Activated CD4-positive, alpha-beta T cell treated with anti-CD3 and anti-CD28 coated beads, Interleukin-2, amount 50 U/mL, for 48 hours (primary cell): Measurements from ENCODE around the gene APOBEC3G.

Experiments
- DNase-seq, 2 experiments: peaks; one replicate each; pipeline ENCODE4 v3.0.0-alpha.2; 2020

APOBEC3G gene

DNA sequence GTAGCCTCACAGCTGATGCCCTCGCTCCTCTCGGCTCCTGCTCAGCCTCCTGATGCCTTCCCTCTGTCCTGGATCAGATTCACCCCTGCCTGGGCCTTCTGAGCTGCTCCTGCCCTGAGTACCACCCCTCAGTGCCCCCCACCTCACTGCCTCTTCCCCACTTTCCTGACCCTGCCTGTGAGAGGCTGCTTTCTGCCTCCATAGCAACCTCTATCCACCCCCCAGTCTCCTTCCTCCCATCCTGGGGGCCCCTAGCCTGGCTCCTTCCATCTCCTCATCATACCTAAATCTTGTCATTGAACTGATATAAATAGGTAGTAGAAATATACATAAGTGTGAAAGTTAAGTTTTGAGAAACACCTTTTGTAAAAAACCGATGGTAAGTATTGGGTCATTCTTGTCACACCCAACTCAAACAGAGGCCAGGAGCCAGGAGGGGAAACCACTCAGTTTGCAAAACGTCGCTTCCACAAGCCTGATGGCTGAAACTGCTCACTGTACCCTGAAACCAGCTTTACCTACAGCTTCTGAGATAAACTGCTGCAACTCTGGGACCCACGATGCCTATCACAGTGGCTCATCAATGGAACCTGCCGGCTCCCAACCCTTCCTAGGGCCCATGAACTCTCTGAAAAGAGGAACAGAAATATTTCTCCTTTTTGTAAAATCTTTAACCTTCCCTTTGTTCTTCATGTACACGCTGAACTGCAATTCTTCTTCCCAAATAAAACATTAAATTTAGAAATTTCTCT, 15.2 kb downstream of the APOBEC3G start:
- DNase-seq: peak; percentile 48 to 66

- no peak for DNase-seq
These were observed 17.8 kb downstream of the APOBEC3G start for GRCh38 chr22:39094717-39095389.

DNA sequence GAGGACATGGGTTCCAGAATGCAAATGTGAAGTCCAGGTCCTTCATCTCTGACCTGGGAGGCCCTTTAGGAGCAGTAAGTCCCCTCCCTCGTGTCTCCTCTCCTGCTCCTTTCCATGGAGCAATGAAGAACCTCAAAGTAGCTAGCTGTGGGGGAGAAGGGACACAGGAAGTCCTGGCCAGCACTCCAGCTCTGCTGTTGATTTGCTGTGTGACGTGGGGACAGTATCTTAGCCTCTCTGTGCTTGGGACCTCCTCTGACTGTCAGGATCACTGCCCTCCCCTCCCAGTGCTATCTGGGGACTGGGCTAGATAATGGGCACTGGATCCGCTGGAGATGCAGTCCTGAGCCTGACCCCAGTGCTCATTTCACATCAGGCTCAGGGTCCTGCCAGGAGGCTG, 18.9 kb downstream of the APOBEC3G start:
- DNase-seq: no peak

GRCh38 chr22:39097098-39098020, 20.3 kb downstream of the APOBEC3G start, which contains the start of gene APOBEC3H:
TSS of gene APOBEC3H (plus strand) at chr22:39097244. CDS start at chr22:39100279, 3,035 bp downstream.
- peak; percentile 37 to 57 for DNase-seq

GRCh38 chr22:39098026-39098425, 21.0 kb downstream of the APOBEC3G start:
- no peak for DNase-seq

- DNase-seq: no peak
These were observed 21.5 kb downstream of the APOBEC3G start for GRCh38 chr22:39098576-39098975.

- DNase-seq: no peak
These were observed 24.2 kb downstream of the APOBEC3G start for GRCh38 chr22:39101226-39101625.

DNA sequence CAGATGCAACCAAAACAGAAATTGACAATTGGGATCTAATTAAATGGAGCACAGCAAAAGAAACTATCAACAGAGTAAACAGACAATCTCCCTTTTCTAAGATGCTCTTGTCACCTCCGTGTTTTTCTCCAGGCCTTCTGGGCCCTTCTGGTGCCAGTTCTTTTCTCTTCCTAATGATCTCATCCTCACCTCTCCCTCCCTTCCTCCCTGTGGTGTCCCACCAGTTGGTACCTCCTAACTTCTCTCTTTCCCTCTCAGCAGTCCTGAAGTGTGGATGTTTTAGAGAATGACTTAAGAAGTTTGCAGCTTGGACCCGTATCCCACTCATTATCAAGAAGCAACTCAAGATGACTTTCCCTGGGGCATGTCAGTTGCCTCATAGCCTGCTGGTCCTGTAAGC, 26.4 kb downstream of the APOBEC3G start:
- DNase-seq: no peak

DNA sequence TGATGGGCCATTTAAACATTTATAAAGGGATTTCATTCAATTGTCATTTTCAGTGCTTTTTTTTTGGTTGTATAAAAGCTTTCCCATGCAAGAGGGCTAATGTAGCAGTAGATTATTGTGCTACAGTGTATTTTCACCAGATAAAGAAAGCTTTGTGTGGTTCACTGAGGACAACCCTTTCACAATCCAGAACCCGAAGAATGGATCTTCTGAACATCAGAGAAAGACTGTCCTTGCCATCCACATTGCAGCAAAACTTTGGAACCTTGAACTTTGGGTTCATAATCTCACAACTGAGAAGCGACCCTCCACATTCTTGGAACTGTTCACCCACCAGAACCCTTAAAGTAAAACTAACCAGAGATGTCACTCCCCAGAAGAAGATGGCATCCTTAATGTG, 29.3 kb downstream of the APOBEC3G start:
- no peak for DNase-seq

DNA sequence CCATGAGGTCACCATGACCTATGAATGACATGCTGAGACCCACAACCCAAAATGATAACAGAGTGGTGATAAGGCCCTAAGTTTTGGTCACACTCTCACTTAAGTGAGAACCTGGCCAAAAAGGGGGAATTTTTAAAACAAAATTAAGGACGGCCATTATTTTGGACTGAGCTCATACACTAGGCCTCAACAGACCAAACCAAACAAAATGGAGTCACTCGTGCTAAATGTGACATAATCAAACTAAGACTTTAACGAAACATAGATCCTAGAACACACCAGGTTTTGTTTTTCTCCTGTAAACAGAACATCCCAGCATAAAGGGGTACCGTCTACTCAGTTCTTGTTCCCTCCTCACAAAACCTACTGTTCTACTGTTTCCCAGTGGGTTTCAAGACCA, 31.4 kb downstream of the APOBEC3G start:
- no peak for DNase-seq

DNA sequence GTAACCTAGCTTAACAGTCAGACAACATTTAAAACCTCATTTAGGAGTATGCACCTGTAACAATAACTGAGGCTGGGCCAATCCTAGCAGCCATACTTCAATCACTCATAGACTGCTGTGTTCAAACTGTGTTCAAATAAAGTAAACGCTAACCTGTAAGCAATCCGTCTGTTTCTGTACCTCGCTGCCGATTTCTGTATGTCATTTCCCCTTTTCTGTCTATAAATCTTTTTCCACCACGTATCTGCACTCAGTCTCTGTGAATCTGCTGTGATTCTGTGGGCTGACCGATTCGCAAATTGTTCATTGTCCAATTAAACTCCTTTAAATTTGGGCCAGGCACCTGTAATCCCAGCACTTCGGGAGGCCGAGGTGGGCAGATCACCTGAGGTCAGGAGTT, 32.3 kb downstream of the APOBEC3G start:
- DNase-seq: no peak

- no peak for DNase-seq
These were observed 33.8 kb downstream of the APOBEC3G start for GRCh38 chr22:39110631-39111561.

DNA sequence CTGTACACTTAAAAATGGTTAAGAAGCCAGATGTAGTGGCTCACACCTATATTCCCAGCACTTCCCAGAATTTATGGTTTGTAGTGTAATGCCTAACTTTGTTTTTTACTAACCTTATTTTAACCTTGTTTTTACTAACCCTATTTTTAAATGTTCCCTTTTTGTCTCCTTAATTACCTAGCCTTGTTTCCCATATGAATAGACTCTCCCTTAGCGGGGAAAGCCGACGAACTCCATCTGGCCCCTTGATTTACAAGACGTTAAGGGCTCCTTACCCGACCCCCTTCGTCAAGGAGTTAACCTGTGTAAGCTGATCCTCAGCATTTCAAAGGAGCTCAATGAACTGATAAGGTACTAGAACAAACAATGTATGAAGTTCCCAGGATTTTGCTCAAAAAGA, 37.0 kb downstream of the APOBEC3G start:
- DNase-seq: no peak

DNA sequence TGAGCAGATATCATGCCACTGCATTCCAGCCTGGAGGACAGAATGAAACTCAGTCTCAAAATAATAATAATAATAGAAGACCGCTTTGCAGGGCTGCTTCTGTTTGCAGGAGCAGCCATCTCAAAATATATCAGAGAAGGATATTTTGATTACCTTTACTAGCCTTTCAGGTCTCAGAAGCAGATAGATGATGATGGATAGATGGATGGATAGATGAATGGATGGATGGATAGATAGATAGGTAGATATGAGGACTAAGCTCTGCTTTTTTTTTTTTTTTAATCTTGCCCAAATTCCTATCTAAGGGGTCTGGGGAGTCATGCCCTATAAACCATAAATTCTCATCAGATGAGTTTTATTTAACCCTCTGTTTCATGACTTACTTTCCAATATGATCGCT, 38.5 kb downstream of the APOBEC3G start:
- no peak for DNase-seq

GRCh38 chr22:39115977-39116621, 39.0 kb downstream of the APOBEC3G start:
- DNase-seq: no peak

GRCh38 chr22:39117585-39118191, 40.6 kb downstream of the APOBEC3G start:
- DNase-seq: peak; percentile 75 to 84

- DNase-seq: no peak
These were observed 43.9 kb downstream of the APOBEC3G start for GRCh38 chr22:39120983-39121382.

GRCh38 chr22:39122772-39123470, 45.8 kb downstream of the APOBEC3G start:
- DNase-seq: no peak

GRCh38 chr22:39123751-39124581, 46.9 kb downstream of the APOBEC3G start:
- no peak for DNase-seq

DNA sequence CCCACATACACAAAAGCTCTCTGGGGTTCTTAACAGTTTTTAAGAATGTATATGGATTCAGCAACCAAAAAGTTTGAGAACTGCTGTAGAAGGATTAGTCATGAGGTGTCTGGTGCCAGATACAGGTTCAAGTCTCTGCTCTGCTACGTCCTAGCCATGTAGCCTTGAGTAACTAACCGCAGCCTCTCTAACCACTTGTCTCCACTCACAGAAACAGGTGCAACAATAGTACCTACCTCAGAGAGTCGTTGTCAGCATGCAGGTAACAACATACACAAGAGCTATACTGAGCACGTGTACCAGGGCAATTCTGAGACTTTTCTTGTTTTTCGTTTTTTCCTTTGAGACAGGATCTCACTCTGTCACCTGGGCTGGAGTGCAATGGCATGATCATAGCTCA, 48.5 kb downstream of the APOBEC3G start:
- no peak for DNase-seq
